GM23248 (cell line): ENCODE data around the gene SPOCK2.

Experiments
- EZH2 ChIP-seq: fragments of 200-600 bp; sonication (generic); IDR thresholded peaks from 2 replicates; pipeline ENCODE4 v1.6.1; 2018; ENCODE audit warnings: antibody characterized with exemption, mild to moderate bottlenecking; ENCODE audit not compliant: insufficient read depth, poor library complexity, severe bottlenecking
- EZH2phosphoT487 ChIP-seq: fragments of 200-600 bp; sonication (generic); IDR thresholded peaks from 2 replicates; pipeline ENCODE4 v1.6.1; 2018; ENCODE audit warnings: antibody characterized with exemption, moderate library complexity, mild to moderate bottlenecking, low read depth; ENCODE audit not compliant: insufficient read depth

GRCh38 chr10:72027498-72027897, 60.9 kb downstream of the SPOCK2 start:
- TF ChIP-seq EZH2 (no peak), EZH2phosphoT487 (no peak)
